HepG2 (cell line): ENCODE results near the gene FAM83D. TPM values are rescaled to one million over a fixed set of nuclear protein-coding genes. Genes with fewer than 3 reads are reported as not detected.
A peak's percentile ranks its signal among the peaks of the same experiment; 100 is the strongest.

ENCODE experiments used
- CCAR2 ChIP-seq: fragments of 200-400 bp; formaldehyde crosslinking; optimal IDR thresholded peaks from 2 replicates; pipeline ENCODE3; 2018; ENCODE audit warnings: low read depth, mild to moderate bottlenecking, low read length, moderate library complexity
- GABPA ChIP-seq, 2 experiments: IDR thresholded peaks; 2 replicates each; pipeline ENCODE4 v1.6.1; 2011 to 2016; ENCODE audit warnings: low read depth in 2 of 2, low read length in 1 of 2, missing biosample characterization in 1 of 2, missing genetic modification characterization in 1 of 2
- GATA4 ChIP-seq: sonication (generic); IDR thresholded peaks from 2 replicates; pipeline ENCODE4 v1.6.1; 2016; ENCODE audit warnings: antibody characterized with exemption, low read depth, borderline replicate concordance
- GMEB2 ChIP-seq: IDR thresholded peaks from 2 replicates; pipeline ENCODE4 v1.6.1; 2016; ENCODE audit warnings: missing biosample characterization, missing genetic modification reagents, low read depth
- HMG20A ChIP-seq: IDR thresholded peaks from 2 replicates; pipeline ENCODE4 v1.6.1; 2016; ENCODE audit warnings: borderline replicate concordance
- ISX ChIP-seq: sonication (generic); formaldehyde crosslinking; conservative IDR thresholded peaks from 2 replicates; pipeline ENCODE4 v1.5.0; 2020; ENCODE audit warnings: missing genetic modification reagents
- KMT2A ChIP-seq: sonication (generic); formaldehyde crosslinking; IDR thresholded peaks from 2 replicates; pipeline ENCODE4 v1.4.0; 2020; ENCODE audit warnings: missing genetic modification reagents
- MXI1 ChIP-seq: IDR thresholded peaks from 3 replicates; pipeline ENCODE4 v1.6.1; 2012; ENCODE audit warnings: low read depth, low read length, inconsistent platforms, borderline replicate concordance
- SOX5 ChIP-seq: IDR thresholded peaks from 2 replicates; pipeline ENCODE4 v1.6.1; 2016; ENCODE audit warnings: borderline replicate concordance
- TCF7 ChIP-seq: sonication (generic); IDR thresholded peaks from 2 replicates; pipeline ENCODE4 v1.6.1; 2016; ENCODE audit warnings: antibody characterized with exemption, low read depth
- THRA ChIP-seq: sonication (generic); formaldehyde crosslinking; IDR thresholded peaks from 2 replicates; pipeline ENCODE4 v1.4.0; 2020; ENCODE audit warnings: missing genetic modification reagents, borderline replicate concordance
- ZEB1 ChIP-seq: IDR thresholded peaks from 2 replicates; pipeline ENCODE4 v1.6.1; 2012; ENCODE audit warnings: mild to moderate bottlenecking, low read depth, inconsistent platforms; ENCODE audit not compliant: insufficient replicate concordance
- ZMYM4 ChIP-seq: sonication (generic); formaldehyde crosslinking; IDR thresholded peaks from 2 replicates; pipeline ENCODE4 v1.8.1; 2023; ENCODE audit warnings: mild to moderate bottlenecking, missing genetic modification reagents
- ZNF263 ChIP-seq: sonication (generic); formaldehyde crosslinking; IDR thresholded peaks from 2 replicates; pipeline ENCODE4 v1.4.0; 2020; ENCODE audit warnings: missing genetic modification reagents
- ZNF441 ChIP-seq: sonication (generic); formaldehyde crosslinking; IDR thresholded peaks from 2 replicates; pipeline ENCODE4 v1.7.0; 2021; ENCODE audit warnings: missing genetic modification reagents, borderline replicate concordance
- ZNF546 ChIP-seq: sonication (generic); formaldehyde crosslinking; conservative IDR thresholded peaks from 2 replicates; pipeline ENCODE4 v1.8.1; 2023; ENCODE audit warnings: mild to moderate bottlenecking, missing genetic modification reagents
- ZSCAN20 ChIP-seq: sonication (generic); formaldehyde crosslinking; IDR thresholded peaks from 2 replicates; pipeline ENCODE4 v1.4.0; 2020; ENCODE audit warnings: missing genetic modification reagents, mild to moderate bottlenecking, borderline replicate concordance
- polyA plus RNA-seq, 8 experiments: library from polyadenylated mRNA; depleted of rRNA in 3 of 8; stranded (reverse) in 7 of 8; unstranded in 1 of 8; fragments of >200 nt; fragmentation: Illumina TruSeq in 4 of 8; extraction: Trizol in 4 of 8; gene quantifications; 2 replicates each; pipeline versions ENCODE4 v1.2.1 to v1.2.3, GENCODE V29; 2011 to 2016; ENCODE audit warnings: low read depth in 4 of 8, missing spikeins in 1 of 8, mixed read lengths in 1 of 8; ENCODE audit not compliant: insufficient read depth in 1 of 8
- total RNA-seq, 5 experiments: library from RNA; depleted of rRNA; stranded (reverse); fragments of >200 nt; fragmentation: Illumina TruSeq; extraction: Trizol; gene quantifications; 2 replicates each; pipeline ENCODE4 v1.2.3, GENCODE V29; 2016; ENCODE audit warnings: low read depth in 1 of 5
- TF ChIP-seq, protein P1 (sequence below): conservative IDR thresholded peaks from 2 replicates; pipeline ENCODE4 v1.6.1; 2018; ENCODE audit warnings: missing genetic modification reagents
- TF ChIP-seq, protein P2 (sequence below): IDR thresholded peaks from 2 replicates; pipeline ENCODE4 v1.6.1; 2018; ENCODE audit warnings: missing genetic modification reagents
- TF ChIP-seq, protein P3 (sequence below): sonication (generic); formaldehyde crosslinking; IDR thresholded peaks from 2 replicates; pipeline ENCODE4 v1.4.0; 2020; ENCODE audit warnings: missing genetic modification reagents

The FAM83D gene
- total and polyA plus RNA-seq, 2 of the 13 experiments (the other 11 are each of a cell fraction or from before 2014, with no cell fraction given) = 51.4 to 64.0 TPM

DNA sequence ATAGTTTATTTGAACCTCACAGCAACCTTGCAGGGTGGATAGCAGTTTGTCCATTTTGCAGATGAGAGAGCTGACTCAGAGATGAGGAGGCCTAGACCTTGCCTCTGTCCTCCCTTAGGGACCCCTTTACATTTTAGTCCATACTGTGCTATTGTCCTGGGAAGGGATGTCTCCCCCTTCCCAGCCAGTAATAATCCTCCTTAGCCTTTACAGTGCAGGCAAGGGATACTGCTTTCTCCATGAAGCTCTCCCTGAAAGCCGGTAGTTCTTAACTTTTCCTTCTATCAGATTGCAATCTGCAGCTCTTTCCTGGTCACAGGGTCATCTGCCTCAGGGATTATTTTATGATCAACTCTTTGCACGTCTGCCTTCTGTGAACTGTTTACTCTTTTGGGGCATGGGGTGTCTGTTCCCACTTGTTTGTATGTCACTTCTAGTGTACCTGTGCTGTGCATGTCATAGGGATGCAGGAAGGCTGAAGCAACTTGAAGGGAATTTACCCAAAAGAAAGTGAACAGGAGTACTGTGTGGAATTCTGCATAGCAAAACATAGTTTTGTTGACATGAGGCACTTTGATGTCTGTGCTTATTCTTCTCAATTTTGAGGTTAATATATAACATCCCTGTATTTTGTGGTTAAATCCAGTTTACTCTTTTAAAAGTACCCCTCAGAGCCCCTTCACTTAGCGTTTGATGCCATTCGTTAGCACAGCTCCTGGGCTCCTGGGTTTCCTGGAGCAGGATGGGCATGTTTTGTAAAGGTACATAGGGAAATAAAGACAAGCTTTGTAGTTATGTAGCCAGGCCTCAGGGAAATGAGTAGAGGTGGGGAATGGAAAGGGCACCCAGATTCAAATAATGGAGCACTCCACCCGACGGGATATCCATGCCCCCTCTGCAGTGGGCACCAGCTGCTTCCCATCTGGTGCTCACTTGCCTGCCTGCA, 74.0 kb downstream of the FAM83D start (continued):
- peak; percentile 83 for TF ChIP-seq SOX5
- 0 out of 2 replicates have a peak, but pooled peaks have one; percentile 14 for TF ChIP-seq THRA
- TF ChIP-seq ZNF263 (CRISPR knock-in tag) = peak; percentile 40; the same call in 1 of the 2 replicates
- peak; percentile 72 for TF ChIP-seq HMG20A (CRISPR knock-in tag)
- TF ChIP-seq, protein P1, sequence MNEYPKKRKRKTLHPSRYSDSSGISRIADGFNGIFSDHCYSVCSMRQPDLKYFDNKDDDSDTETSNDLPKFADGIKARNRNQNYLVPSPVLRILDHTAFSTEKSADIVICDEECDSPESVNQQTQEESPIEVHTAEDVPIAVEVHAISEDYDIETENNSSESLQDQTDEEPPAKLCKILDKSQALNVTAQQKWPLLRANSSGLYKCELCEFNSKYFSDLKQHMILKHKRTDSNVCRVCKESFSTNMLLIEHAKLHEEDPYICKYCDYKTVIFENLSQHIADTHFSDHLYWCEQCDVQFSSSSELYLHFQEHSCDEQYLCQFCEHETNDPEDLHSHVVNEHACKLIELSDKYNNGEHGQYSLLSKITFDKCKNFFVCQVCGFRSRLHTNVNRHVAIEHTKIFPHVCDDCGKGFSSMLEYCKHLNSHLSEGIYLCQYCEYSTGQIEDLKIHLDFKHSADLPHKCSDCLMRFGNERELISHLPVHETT = no peak
- TF ChIP-seq ZSCAN20 (CRISPR knock-in tag) = no peak
- TF ChIP-seq TCF7 = peak; percentile 94
- no peak for TF ChIP-seq GMEB2 (CRISPR knock-in tag)
- TF ChIP-seq KMT2A (CRISPR knock-in tag) = no peak
- no peak for TF ChIP-seq MXI1
- peak; percentile 46 for TF ChIP-seq CCAR2
- TF ChIP-seq, protein P2, sequence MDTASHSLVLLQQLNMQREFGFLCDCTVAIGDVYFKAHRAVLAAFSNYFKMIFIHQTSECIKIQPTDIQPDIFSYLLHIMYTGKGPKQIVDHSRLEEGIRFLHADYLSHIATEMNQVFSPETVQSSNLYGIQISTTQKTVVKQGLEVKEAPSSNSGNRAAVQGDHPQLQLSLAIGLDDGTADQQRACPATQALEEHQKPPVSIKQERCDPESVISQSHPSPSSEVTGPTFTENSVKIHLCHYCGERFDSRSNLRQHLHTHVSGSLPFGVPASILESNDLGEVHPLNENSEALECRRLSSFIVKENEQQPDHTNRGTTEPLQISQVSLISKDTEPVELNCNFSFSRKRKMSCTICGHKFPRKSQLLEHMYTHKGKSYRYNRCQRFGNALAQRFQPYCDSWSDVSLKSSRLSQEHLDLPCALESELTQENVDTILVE (CRISPR knock-in tag) = peak; percentile 70; the same call in 1 of the 2 replicates
- TF ChIP-seq ISX (CRISPR knock-in tag) = 0 out of 2 replicates have a peak, but pooled peaks have one; percentile 41
- peak; percentile 53 for TF ChIP-seq ZEB1
- TF ChIP-seq GATA4 = peak; percentile 53; the same call in 1 of the 2 replicates
- TF ChIP-seq ZNF546 (CRISPR knock-in tag) = 0 out of 2 replicates have a peak, but pooled peaks have one; percentile 55
- TF ChIP-seq GABPA (IDR thresholded peaks at IDR 0.05; ENCODE audit: low read depth, low read length) = no peak
- TF ChIP-seq GABPA (CRISPR knock-in tag; IDR thresholded peaks at IDR 0.05; ENCODE audit: low read depth) = peak; percentile 28; the same call in 1 of the 2 replicates
- TF ChIP-seq, protein P3, sequence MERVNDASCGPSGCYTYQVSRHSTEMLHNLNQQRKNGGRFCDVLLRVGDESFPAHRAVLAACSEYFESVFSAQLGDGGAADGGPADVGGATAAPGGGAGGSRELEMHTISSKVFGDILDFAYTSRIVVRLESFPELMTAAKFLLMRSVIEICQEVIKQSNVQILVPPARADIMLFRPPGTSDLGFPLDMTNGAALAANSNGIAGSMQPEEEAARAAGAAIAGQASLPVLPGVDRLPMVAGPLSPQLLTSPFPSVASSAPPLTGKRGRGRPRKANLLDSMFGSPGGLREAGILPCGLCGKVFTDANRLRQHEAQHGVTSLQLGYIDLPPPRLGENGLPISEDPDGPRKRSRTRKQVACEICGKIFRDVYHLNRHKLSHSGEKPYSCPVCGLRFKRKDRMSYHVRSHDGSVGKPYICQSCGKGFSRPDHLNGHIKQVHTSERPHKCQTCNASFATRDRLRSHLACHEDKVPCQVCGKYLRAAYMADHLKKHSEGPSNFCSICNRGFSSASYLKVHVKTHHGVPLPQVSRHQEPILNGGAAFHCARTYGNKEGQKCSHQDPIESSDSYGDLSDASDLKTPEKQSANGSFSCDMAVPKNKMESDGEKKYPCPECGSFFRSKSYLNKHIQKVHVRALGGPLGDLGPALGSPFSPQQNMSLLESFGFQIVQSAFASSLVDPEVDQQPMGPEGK (CRISPR knock-in tag) = 0 out of 2 replicates have a peak, but pooled peaks have one; percentile 16
- 0 out of 2 replicates have a peak, but pooled peaks have one; percentile 31 for TF ChIP-seq ZNF441
- TF ChIP-seq ZMYM4 (CRISPR knock-in tag) = 0 out of 2 replicates have a peak, but pooled peaks have one; percentile 13
